Measurements from ENCODE around the gene DLGAP3.

Gene DLGAP3

DNA sequence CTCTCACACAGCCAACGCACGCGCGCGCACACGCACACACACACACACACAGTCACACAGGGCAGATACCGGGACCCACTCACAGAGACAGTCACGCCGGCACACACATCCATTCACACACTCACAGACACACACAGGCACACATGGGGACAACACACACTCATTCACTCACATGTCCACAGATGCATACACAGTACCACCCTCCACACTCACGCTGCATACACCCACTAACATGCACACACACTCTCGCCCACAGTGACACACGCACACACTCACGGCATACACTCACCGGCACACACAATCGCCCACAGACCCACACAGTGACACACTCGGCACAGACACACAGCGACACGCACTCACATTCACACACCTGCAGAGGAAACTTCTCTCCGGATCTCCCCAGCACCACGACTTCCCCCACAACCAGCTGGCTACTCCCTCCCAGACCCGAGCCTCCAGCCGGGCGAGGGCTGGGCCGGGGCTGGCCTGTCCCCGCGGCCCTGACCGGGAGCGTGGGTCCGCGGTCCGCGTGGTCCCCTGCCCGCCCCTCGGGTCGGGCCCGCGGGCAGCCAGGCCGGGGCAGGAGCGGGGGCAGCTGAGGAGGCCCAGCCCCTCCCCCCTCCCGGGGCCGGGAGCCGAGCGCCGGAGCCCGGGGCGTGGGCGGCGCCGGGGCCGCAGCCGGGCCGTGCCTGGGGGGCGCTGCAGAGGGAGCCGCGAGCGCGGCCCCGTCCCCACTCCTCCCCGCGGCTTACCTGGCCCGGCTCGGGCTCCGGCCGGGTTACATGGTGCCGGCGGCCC is 552 bp downstream of the DLGAP3 start:
- no peak for DNase-seq

DNA sequence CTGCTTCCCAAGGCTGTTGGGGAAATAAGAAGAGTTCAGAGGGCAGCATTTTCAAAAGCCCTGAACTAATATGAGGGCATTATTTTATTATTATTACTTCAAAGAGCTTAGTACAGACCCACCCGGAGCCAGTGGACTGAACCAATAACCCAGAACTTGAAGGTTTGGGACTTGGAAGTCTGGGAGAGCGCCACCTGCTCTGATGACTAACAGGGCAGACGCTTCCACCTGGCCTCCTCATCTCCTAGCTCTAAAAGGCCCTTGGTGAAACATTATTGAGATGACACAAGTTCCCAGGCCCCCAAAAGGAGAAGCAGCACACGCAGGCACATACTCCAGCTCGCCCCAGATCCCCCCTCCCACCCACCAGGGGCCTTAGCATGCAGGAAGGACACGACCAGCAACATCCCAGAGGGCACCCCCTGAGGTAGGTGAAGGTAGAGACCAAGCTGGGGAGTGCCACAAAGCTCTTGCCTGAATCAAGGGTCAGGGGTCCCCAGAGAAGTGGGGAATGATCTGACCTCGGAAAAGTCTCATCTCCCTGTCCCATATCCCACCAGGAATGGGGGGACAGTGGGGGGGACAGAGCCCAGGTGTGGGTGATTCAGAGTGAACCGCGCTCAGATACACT is 1.3 kb downstream of the DLGAP3 start:
- no peak for DNase-seq

DNA sequence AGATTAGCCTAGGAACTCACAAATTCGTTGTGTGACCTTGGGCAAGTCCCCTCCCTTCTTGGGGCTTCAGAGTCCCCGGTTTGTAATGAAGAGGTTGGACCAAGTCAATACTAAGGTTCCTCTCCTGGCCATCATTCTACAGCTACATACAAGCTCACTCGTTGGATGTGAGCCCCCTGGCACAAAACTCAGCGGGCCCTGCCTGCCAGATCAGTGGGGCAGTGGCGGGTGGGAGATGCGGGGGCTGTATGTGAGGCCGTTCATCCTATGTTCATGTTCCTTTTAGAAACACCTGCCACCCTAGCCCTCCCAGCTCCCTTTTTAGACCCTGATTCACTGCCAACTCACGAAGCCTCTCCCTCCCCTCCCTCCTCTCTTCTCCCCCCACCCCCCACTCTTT is 2.1 kb downstream of the DLGAP3 start:
- no peak for DNase-seq

DNA sequence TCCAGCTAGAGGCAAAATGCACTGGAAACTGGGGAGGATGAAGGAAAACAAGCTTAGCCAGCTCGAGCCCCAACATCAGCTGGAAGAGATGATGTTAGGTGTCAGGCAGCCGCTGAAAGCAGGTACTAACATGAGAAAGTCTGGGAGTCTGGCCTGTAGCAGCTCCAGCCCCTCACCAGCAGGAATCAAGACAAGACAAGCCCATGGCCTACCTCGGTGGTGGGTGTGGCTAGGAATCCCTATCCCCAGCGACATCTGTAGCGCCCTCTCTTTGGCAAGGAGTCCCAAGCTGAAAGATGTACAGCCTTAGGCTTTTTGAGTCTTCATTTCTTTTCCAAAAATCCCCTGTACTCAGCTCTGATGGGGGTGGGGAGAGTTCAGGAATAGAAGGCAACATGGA is 2.6 kb downstream of the DLGAP3 start:
- no peak for DNase-seq

DNA sequence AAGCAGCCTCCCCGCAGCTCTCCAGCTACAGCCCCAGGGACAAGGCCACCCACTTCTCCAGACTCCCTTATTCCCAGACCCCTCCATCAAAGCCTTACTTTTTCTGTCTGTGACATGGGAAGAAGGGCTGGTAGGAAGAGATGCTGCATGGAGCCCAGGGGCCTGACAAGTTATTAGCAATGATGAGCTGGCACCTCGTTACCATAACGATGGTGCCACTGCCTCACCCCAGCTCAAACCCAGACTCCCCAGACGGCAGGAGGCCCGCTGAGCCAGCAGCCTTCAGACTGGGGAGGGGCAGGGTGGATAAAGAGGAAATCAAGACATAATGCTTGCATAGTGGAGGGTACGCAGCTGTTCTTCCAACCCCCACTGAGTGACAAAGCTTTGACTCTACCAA is 3.3 kb downstream of the DLGAP3 start:
- DNase-seq = no peak

DNA sequence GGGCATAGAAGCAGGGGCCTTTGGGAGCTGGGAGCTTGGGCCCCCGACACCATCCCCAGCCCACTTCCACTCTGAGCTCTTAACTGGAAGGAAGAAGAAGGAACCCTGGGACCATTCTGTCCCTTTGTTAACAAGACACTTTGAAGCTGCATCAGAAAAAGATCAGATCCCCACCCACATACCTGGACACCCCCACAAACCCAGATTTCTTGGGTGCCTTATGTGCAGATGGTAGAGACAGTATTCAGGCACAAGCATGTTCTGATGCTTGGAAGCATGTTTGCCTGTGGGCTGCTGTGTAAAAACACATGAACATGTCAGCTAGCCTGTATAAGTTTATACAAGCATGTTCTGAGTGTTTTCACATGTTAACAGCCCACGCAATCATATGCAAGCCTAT is 3.7 kb downstream of the DLGAP3 start:
- DNase-seq = no peak

DNA sequence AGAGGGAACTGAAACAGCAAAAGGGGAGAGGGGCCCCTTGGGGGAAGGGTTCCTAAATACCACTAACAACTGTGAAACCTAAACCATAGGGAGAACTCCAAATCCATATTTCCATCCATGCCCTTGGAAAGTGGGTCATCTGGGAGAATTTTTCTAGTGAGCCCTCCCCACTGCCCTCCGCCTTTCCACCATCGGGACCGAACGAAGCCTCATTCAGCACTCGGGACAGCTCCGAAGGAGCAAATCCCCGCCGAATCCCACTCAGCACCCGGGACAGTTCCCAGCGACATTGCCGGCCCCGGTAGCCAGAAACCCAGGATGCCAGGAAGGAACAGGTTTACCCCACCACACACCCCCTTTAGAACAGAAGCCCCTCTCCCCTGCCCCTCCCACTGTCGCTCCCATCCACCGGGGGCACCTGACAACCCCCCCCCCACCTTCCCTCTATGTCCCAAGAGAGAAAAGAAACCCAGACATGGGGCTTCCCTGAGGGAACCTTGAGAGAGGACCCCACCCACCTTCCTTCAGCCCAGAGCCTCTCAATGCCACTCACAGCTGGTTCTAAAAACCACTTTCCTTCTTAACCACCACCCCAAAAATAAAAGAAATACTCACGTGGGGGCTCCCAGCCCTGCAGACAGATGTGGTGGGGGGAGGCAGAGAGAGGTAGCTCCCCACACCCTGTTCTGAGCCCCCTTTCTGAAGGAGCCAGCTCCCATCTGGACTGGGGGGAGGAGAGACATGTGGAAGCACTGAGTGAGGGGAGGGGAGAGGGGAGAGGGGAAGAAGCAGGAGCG is 4.5 kb downstream of the DLGAP3 start:
- DNase-seq = no peak

DNA sequence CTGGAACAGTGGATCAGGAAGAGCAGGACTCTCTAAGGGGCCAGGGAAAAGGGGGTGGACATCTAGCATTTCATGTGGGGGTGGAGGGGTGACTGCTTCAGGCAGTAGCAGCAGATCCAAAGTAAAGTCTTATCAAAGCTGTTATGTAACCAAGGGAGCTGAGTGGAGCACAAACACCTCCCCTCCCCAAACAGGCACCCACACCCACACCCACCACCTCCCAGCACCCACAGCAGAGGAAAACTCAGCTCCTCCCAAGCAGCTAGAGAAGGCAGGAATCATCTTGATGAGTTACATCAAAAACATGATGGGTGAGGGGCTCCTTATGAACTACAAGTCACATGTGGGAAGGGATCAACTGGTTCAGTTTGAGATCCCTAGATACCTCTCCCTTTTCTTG is 6.0 kb downstream of the DLGAP3 start:
- DNase-seq = no peak

DNA sequence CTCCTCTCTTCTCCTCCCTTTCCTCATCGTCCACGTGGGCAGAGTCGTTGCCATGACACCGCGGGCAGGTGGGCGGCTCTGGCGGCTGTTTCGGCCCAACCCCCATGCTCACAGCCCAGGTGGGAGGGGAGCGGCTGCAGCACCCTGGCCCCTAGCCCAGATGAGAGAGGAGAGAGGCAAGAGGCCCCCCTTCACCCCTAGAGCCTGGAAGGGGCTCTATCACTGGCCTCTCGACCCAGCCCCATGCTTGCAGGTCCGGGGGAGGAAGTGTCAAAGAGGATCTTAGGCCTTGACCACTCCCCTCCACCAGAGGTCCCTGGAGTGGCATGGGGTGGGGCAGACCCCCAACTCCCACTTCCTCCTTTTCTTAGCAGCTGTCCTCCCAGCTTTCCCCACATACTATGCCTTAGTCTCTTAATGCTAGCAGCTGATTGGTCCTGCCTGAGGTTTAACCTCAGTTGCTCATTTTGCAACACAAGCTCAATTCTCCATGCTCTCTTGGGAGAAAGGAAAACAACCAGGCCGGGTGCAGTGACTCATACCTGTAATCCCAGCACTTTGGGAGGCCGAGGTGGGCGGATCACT is 10.4 kb downstream of the DLGAP3 start:
- DNase-seq = peak; percentile 73

DNA sequence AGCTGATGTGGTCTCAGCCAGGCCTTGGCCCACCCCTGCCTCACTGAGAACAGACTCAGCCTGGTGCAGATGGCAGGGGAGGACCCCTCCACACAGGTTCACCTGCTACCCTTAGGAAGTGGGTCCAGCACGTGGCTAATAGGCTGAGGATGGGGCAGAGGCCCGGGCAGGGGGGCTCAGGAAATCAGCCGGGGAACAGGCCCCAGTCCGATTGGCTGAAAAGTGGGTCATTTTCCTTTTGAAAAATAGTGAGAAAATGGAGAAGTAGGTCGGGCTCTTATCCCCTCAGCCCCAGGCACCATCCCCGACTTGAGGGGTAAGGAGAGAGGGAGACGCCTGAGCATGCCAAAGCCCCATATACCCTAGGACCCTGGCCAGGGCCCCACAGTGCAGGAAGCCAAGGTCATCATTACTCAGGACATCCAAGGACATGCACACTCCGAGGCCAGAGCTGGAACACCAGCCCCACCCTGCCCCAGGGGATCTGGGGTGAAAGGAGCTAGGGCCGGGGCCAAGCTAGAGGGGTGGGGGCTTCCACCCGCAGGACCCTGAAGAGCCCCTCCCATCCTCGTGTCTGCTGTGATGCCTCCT is 11.0 kb downstream of the DLGAP3 start:
- DNase-seq = no peak

DNA sequence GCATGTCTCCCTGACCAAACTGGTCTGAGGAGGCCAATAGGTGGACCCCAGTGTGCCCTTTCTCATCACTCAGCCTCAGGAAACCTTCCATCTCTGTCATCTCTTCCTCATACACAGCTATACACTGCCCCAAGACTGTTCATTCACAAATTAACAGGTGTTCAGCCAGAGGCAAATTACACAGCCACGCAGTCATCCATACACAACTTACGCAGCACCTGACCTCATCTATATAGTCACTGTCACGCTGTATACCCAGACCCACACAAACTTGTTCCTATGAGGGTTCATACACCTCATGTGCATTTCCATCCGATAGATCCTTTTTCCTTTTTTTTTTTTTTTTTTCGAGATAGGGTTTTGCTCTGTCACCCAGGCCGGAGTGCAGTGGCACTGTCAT is 12.4 kb downstream of the DLGAP3 start:
- no peak for DNase-seq

DNA sequence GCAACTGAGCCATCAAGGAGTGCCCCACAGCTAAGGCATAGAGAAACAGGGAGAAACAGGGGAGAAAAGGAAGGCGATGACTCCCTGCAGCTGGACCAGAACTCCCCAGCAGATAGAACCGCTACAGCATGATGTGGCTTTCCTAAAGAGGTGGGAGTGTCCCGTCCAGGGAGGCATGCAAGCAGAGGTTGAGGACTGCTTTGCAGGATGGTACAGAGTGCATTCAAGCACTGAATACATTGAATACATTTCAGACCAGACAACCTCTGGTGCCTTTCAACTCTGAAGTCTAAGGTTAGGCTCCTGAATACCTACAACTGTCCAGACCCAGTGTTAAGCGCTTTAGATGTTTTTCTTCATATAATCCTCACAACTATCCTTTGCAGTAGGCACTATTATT is 13.3 kb downstream of the DLGAP3 start:
- no peak for DNase-seq

DNA sequence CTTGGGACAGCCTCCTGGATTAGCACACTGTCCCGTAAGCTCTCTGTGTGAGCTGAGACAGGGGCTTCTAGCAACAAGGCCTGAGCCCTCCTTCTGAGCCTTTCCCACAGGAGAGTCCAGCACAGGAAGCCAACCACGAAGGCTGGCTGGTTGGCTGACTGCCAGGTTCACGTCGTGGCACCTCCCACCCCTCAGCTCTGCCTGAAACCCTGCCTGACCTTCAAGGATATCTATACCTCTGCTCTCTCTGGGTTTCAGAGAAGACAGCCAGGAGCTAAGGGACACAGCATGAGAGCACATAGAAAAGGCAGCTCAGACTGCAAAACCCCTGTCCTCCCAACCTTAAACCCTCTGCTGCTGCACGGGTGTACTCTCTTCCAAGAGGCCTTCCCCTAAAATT is 13.9 kb downstream of the DLGAP3 start:
- no peak for DNase-seq

DNA sequence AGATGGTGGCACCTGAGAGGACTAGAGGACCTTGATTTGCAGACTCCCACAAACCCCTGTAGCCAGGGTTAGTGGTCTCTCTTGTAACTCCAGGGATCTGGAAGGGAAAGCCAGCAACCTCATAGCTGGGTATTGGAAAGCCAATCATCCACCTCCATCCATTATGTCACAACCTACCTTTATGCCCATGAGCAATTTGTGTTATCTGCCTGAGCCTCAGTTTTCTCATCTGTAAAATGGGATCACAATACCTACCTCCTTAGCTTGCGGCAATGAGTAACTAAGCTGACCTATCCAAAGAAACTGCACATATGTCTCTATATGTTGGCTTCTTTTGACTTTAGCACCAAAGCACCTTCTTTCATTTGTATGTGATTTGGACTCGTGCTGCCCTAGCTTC is 14.5 kb downstream of the DLGAP3 start:
- no peak for DNase-seq

DNA sequence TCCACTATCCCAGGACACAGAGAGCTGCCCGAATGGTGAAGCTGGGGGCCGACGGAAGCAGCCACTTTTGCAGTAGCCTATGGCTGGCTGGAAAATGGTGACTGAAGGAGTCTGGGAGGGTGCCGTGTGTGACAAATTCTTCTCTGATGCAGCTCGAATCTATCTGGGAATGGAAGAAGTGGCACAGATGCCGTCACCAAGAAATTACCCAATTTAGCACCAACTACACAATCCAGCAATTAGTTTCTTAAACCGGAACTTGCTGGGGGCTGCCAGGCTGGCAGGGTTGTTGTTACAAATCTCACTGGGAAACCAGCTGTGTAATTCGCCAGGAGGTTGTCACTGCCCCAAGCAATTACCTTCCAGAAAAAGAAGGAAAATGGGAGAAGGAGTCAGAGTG is 18.0 kb downstream of the DLGAP3 start:
- no peak for DNase-seq

DNA sequence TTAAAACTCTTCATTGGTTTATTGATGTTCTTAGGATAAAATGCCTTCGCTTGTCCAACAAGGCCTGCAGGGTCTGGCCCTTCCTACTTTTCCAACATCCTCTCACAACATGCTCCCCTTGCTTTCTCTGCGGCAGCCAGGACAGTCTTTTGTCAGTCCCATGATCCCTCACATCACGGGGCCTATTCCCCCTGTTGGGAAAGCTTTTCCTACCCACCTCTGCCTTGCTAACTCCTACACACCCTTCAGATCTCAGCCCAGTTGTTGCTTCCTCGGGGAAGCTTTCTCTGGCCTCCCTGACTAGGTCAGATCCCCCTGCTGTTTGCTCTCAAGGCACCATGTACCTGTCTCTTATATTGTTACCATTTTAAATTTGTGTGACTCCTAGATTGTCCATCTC is 19.0 kb downstream of the DLGAP3 start:
- DNase-seq = no peak

DNA sequence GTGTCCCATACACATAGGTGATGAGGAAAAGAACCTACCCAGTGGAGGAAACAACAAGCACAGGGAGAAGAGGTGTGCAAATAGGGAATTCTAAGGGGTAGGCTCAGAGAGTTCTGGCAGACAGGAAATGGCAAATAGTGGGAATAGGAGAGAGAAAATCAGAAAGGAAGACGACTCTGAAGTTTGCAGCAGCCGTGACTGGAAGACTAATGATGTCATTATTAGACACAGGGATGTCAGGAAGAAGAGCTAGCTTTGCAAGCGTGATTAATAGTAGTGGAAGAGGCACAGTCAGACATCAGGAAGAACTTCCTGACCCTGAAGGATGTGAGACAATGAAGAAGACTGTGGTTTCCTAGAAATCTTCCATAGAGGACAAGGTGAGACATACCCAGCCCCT is 21.1 kb downstream of the DLGAP3 start:
- no peak for DNase-seq

DNA sequence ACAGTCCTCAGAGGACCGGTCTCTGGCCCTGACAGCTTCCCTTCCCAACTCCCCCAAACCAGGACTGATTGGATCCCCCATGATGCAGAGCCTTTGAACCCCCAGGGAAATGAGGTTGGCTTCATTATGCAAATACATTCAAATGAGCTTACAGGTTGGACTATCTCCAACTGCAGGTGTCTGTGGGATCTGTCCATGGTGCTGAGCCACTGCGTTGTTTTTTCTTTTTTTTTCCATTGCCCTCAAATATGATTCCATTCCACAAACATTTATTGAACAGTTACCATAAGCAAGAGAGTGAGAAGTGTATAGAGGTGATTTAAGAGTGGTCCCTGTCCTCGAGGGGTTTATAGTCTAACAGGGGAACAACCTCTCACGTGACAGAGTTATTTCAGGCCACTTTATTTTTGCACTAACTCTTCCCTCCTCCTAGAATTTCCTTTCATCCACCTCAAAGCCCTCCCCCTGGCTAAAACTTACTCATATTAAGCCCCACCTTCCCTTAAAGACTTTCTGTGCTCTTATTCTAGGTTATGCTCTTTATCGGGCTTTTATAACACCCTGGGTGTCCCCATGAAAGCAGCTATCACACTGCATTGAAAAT is 21.9 kb downstream of the DLGAP3 start:
- no peak for DNase-seq

DNA sequence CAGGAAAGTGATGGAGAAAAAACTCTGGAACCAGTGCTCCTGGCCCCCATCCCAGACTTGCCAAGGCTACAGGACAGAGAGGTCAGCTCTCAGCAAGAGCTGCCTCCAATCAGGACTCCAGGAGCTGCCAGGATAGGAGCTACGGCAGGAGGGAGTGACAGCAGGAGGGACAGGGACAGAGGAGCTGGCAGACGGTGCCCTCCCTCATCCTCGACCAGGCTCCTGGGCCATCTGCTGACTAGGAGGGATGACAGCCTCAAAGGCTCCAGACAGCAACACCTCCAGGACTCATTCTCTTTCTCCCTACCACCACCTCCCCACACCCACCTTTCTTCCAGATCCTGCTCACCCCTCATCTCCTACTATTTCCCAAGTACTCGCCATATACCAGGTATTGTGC is 22.7 kb downstream of the DLGAP3 start:
- no peak for DNase-seq

DNA sequence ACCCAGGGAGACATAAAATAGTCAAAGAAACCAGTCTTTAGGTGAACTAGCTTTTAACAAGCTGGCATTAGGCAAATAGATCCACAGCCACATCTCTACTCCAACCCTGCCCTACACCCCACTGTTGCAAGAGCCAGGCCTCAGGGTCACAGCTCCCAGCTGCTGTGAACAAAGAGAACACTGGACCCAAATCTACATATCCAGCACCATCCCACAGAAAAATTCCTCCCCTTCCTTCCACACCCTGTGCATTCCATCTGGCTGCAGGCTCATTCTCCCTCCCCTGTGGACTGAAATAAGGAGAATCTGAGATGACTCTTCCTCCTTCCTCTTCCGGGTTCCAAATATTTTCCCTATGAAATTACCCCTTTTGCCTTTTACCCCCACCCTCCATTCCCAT is 23.2 kb downstream of the DLGAP3 start:
- DNase-seq = no peak

DNA sequence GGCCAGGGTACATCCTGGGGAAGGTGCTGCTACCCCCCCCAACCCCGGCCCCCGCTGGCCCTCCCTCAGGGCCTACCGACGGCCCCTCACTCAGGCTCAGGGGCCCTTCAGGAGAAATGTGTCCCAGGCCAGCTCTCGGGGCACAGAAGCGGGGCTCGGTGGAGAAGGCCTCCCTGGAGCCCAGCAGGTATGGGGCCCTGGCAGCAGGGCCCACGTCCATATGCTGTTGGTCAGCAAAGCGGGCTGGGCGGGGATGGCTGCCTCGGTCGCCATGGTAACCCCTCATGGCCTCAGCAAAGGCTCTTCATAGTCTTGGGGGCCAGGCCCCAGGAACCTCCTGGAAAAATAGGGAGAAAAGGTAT is 24.4 kb downstream of the DLGAP3 start:
- DNase-seq = no peak

DNA sequence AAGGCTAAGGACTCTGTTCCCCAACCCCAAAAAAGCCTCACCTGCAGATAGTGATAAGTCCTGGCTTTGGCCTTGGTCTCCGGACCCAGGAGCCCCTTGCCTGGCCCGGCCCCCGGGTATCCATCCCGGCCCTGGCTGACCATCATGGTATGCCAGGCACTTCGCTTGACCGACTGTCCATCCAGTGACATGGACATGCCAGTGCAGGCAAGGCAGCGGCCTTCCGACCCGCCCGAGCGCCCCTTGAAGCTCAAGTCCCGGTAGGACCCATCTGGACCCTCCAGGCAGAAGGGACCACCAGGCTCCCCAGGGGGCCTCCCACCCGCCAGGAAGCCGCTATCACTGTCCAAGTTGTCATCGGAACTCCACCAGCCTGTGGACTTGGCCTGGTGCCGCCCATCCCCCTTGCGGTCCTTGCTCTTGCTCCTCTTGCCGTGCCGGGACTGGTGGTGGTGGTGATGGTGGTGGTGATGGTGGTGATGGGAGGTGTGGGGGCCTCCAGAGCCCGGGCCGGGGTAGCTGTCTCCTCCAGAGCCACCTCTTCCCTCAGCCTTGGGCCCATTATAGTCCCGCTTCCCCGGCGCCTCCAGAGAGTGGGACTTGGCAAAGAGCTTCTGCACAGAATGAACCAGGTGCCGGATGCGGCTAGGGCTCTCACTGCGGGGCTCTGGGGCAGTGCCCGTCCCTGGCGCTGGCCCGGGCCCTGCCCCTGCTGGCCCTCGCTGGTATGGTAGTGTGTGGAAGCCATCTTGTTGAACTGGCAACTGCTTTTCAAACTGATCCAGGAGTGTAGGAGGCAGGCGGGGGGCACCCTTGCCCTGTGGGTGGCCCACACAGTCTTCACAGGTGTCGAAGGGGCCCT is 25.0 kb downstream of the DLGAP3 start:
- no peak for DNase-seq
